Bronchial epithelial cell (primary cell): ENCODE data around the gene LAMTOR4. TPM values are rescaled to one million over a fixed set of nuclear protein-coding genes. Genes with fewer than 3 reads are reported as not detected.
A peak's percentile ranks its signal among the peaks of the same experiment; 100 is the strongest.

Experiments
- DNase-seq: peaks from one replicate; pipeline ENCODE4 v3.0.0-alpha.2; 2010; ENCODE audit warnings: low read depth
- FAIRE-seq: peaks from 2 replicates; lab custom pipeline; 2011; peaks lifted over from hg19 to GRCh38; lab: Jason Lieb, UNC
- H3K27me3 ChIP-seq: 2 replicates; pipeline ENCODE4 v1.5.1; 2011; ENCODE audit warnings: low read length; ENCODE audit not compliant: control insufficient read depth, insufficient read depth
- H3K36me3 ChIP-seq: 2 replicates; pipeline ENCODE4 v1.5.1; 2011; ENCODE audit warnings: low read length; ENCODE audit not compliant: control insufficient read depth, insufficient read depth
- H3K4me3 ChIP-seq: 2 replicates; pipeline ENCODE4 v1.5.1; 2011; ENCODE audit warnings: mild to moderate bottlenecking, low read depth, low read length, control low read depth
- CTCF ChIP-seq: IDR thresholded peaks from 2 replicates; pipeline ENCODE4 v1.5.1; 2011; ENCODE audit warnings: mild to moderate bottlenecking, moderate library complexity, low read length, control low read depth, inconsistent platforms; ENCODE audit not compliant: insufficient read depth, severe bottlenecking
- total RNA-seq: library from RNA; depleted of rRNA; stranded (reverse); fragments of >200 nt; gene quantifications from 2 replicates; pipeline ENCODE4 v1.2.1, GENCODE V29; 2014

The LAMTOR4 gene
- total RNA-seq, 1 donor from 2014 or later: 82.7 TPM

- Histone ChIP-seq H3K36me3 (no peaks in the 10 kb centered on the region), H3K27me3 (no peaks in the 10 kb centered on the region), H3K4me3 (peak overlapping the region; percentile 61)
- no peak for TF ChIP-seq CTCF
- DNase-seq (no peak), FAIRE-seq (no peak)
These were observed 28.6 kb upstream of the LAMTOR4 start for GRCh38 chr7:100119970-100120732.

GRCh38 chr7:100120733-100121036 lies 28.0 kb upstream of the LAMTOR4 start:
- Histone ChIP-seq H3K27me3 (no peaks in the 10 kb centered on the region), H3K4me3 (no peak overlapping the region), H3K36me3 (no peaks in the 10 kb centered on the region)
- no peak for TF ChIP-seq CTCF
- DNase-seq: no peak
- FAIRE-seq: no peak

- FAIRE-seq: no peak
These were observed 26.7 kb upstream of the LAMTOR4 start for GRCh38 chr7:100122067-100122466.

GRCh38 chr7:100122568-100122967 lies 26.1 kb upstream of the LAMTOR4 start:
- Histone ChIP-seq H3K36me3 (no peaks in the 10 kb centered on the region), H3K27me3 (no peaks in the 10 kb centered on the region), H3K4me3 (no peak overlapping the region)
- DNase-seq (no peak), FAIRE-seq (no peak)
- no peak for TF ChIP-seq CTCF

More at GRCh38 chr7:100122067-100122466, 26.7 kb upstream of the LAMTOR4 start:
- Histone ChIP-seq H3K27me3 (no peaks in the 10 kb centered on the region), H3K4me3 (no peak overlapping the region), H3K36me3 (no peaks in the 10 kb centered on the region)
- TF ChIP-seq CTCF: no peak
- DNase-seq: no peak

- no peak for DNase-seq
- no peak for TF ChIP-seq CTCF
- no peaks in the 10 kb centered on the region for H3K36me3 ChIP-seq
- H3K4me3 ChIP-seq: no peak overlapping the region
- H3K27me3 ChIP-seq: no peaks in the 10 kb centered on the region
- no peak for FAIRE-seq
These were observed 24.2 kb upstream of the LAMTOR4 start for GRCh38 chr7:100124301-100125230.
